Osteocyte (in vitro differentiated cells): ENCODE data around the gene BSPRY. TPM values are rescaled to one million over a fixed set of nuclear protein-coding genes. Genes with fewer than 3 reads are reported as not detected.
"Not testable (repeated sequence)": the region's sequence is repeated elsewhere in the genome, so short reads cannot be mapped to it uniquely, and the experiment has no call there.

ENCODE experiments used
- DNase-seq: peaks from one replicate; pipeline ENCODE4 v3.0.0; 2021; ENCODE audit warnings: mixed read lengths; ENCODE audit not compliant: unreplicated experiment; ENCODE audit errors: extremely low spot score
- H3K27ac Mint-ChIP-seq: one replicate; pipeline ENCODE4 v1.8.0; 2021; ENCODE audit warnings: mild to moderate bottlenecking, mixed read lengths; ENCODE audit not compliant: unreplicated experiment
- H3K27me3 Mint-ChIP-seq: one replicate; pipeline ENCODE4 v1.8.0; 2021; ENCODE audit warnings: mixed read lengths; ENCODE audit not compliant: unreplicated experiment
- H3K36me3 Mint-ChIP-seq: one replicate; pipeline ENCODE4 v1.8.0; 2021; ENCODE audit warnings: mixed read lengths; ENCODE audit not compliant: unreplicated experiment
- H3K4me1 Mint-ChIP-seq: one replicate; pipeline ENCODE4 v1.8.0; 2021; ENCODE audit warnings: mixed read lengths; ENCODE audit not compliant: unreplicated experiment
- H3K4me3 Mint-ChIP-seq: one replicate; pipeline ENCODE4 v1.8.0; 2021; ENCODE audit warnings: mild to moderate bottlenecking, moderate library complexity, mixed read lengths; ENCODE audit not compliant: unreplicated experiment
- H3K9me3 Mint-ChIP-seq: one replicate; pipeline ENCODE4 v1.8.0; 2021; ENCODE audit warnings: mixed read lengths; ENCODE audit not compliant: unreplicated experiment
- total RNA-seq: library from RNA; stranded (reverse); gene quantifications from 2 replicates; pipeline ENCODE4 v1.2.1, GENCODE V29; 2021
- TF ChIP-seq, protein P1 (sequence below): fragments of 200-600 bp; sonication (generic); IDR thresholded peaks from 2 replicates; pipeline ENCODE4 v1.5.0; 2021; ENCODE audit warnings: antibody characterized with exemption, mild to moderate bottlenecking, moderate library complexity

Gene BSPRY
- total RNA-seq, 1 donor from 2014 or later: not detected

DNA sequence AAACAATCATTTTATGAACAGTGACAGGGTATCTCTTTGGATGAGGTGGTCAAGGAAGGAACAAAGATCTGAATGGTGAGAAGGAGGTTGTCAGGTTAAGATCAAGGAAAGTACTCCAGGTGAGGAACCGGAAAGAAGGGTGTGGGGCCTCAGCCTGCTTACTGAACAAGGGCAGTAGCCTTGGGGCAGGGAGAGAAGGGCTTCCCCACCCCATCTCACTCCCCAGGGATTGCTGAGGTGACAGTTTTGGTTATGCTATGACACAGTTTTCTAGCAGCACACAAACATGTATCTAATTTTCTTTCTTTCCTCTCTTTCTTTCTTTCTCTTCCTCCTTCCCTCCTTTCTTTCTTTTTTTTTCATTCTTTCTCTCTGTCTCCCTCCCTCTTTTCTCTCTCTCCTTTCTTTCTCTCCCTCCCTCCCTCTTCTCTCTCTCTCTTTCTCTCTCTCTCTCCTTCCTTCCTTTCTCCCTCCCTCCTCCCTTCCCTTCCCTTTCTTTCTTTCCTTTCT lies 31.6 kb downstream of the BSPRY start:
- TF ChIP-seq, protein P1, sequence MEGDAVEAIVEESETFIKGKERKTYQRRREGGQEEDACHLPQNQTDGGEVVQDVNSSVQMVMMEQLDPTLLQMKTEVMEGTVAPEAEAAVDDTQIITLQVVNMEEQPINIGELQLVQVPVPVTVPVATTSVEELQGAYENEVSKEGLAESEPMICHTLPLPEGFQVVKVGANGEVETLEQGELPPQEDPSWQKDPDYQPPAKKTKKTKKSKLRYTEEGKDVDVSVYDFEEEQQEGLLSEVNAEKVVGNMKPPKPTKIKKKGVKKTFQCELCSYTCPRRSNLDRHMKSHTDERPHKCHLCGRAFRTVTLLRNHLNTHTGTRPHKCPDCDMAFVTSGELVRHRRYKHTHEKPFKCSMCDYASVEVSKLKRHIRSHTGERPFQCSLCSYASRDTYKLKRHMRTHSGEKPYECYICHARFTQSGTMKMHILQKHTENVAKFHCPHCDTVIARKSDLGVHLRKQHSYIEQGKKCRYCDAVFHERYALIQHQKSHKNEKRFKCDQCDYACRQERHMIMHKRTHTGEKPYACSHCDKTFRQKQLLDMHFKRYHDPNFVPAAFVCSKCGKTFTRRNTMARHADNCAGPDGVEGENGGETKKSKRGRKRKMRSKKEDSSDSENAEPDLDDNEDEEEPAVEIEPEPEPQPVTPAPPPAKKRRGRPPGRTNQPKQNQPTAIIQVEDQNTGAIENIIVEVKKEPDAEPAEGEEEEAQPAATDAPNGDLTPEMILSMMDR: no peak
- no peaks in the 10 kb centered on the region for H3K27me3 Mint-ChIP-seq
- H3K27ac Mint-ChIP-seq: no peak overlapping the region
- H3K4me1 Mint-ChIP-seq: peaks cover 1% of the 10 kb centered on the region
- no peaks in the 10 kb centered on the region for H3K9me3 Mint-ChIP-seq
- DNase-seq: no peak
- H3K4me3 Mint-ChIP-seq: no peak overlapping the region
- no peaks in the 10 kb centered on the region for H3K36me3 Mint-ChIP-seq

DNA sequence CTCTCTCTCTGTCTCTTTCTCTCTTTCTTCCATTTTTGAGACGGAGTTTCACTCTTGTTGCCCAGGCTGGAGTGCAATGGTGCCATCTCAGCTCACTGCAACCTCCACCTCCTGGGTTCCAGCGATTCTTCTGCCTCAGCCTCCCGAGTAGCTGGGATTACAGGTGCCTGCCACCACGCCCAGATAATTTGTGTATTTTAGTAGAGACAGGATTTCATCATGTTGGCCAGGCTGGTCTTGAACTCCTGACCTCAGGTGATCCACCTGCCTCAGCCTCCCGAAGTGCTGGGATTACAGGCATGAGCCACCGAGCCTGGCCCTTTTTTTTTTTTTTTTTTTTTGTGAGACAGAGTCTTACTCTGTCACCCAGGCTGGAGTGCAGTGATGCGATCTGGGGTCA lies 32.1 kb downstream of the BSPRY start:
- not testable (repeated sequence) for H3K36me3 Mint-ChIP-seq, H3K27ac Mint-ChIP-seq, H3K9me3 Mint-ChIP-seq, H3K4me1 Mint-ChIP-seq, H3K27me3 Mint-ChIP-seq, DNase-seq, H3K4me3 Mint-ChIP-seq

DNA sequence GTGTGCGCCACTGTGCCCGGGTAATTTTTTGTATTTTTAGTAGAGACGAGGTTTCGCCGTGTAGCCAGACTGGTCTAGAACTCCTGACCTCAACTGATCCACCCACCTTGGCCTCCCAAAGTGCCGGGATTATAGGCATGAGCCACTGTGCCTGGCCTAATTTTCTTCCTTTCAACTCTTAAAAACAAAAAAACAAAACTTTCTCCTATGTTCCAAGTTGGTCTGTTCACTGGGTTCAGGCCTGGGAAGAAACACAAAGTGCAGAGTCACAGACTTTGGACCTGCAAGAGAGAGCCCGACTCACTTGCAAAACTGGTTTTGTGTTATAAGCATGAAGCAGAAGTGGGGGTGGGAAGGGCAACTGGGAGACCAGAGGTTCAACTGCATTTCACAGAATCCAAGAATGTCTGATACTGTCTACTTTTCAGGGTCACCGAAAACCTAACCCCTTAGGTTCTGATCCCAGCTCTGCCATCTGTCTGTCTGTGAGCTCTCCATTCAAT lies 32.6 kb downstream of the BSPRY start:
- Mint-ChIP-seq H3K27me3 (no peaks in the 10 kb centered on the region), H3K36me3 (peaks cover 6% of the 10 kb centered on the region), H3K4me1 (no peaks in the 10 kb centered on the region), H3K4me3 (no peak overlapping the region), H3K9me3 (no peaks in the 10 kb centered on the region), H3K27ac (no peak overlapping the region)
- DNase-seq: no peak
- TF ChIP-seq, protein P1: no peak

DNA sequence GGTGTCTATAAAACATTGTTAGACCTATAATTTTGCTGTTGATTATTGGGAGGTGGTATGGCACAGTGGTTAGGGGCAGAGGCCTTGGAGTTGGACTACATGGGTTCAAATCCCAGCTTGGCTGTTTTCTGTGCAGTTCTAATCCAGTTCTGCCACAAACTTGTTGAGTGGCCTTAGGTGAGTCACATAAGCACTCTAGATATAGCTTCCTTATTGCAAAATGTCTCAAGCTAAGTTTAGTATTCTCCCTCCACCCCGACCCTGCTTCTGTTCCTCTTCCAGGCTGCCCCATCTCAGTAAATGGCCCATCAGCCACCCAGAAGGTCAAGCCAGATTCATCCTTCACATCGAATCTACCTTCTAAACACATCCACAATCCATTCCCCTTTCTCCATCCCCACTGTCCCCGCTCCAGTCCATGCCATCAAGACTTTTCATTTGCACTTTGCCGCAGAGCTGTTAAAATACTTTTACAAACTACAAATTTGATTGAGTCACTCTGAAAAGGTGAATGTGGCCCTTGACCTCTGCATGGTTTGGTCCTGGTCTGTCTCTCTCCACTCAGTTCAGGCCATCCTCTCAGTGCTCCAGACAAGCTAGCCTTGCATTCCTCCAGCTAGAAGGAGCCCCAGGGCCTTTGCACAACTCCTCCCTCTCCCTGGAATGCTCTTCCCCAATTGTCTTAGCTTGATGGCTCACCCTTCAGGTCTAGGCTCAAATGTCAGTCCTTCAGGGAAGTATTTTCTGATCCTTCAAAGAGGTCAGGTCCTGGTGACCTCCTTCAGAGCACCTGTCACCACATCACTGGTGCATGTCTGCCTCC lies 37.4 kb downstream of the BSPRY start:
- Mint-ChIP-seq H3K4me3 (no peak overlapping the region), H3K36me3 (peaks cover 28% of the 10 kb centered on the region), H3K27ac (no peak overlapping the region), H3K27me3 (no peaks in the 10 kb centered on the region), H3K9me3 (no peaks in the 10 kb centered on the region), H3K4me1 (no peaks in the 10 kb centered on the region)
- TF ChIP-seq, protein P1: no peak
- DNase-seq: no peak

DNA sequence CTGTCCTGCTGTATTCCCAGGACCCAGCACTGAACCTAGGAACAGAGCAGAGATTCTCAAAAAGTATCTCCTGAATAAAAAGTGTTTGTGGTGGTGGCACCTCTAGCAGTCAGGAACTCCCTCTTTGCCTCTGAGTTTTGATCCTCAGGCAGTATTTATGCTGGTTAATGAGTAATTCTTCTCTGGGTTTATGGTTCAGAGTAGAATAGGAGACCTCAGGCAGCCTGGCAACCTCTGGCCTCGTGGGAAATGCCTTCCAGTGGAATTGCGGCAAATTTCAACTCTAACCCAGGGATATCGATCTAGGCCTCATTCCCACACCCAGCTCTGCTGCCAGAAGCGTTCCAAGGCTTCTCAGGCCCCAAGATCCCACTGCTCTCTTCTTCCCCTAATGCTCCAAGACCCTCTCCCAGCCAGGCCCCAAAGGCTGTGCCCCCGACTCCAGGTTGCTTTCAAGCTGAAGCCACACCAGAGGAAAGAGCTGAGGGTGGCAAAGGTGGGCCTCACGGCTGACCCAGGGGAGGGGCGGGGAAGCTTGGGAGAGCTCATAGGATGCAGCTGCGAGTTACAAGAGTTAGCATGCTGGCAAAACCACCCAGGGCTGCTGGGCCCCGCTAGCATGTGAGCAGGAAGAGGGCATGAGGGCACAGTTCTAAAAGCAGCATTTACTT lies 38.4 kb downstream of the BSPRY start:
- Mint-ChIP-seq H3K36me3 (peaks cover 31% of the 10 kb centered on the region), H3K4me1 (no peaks in the 10 kb centered on the region), H3K4me3 (no peak overlapping the region), H3K27me3 (no peaks in the 10 kb centered on the region), H3K27ac (no peak overlapping the region), H3K9me3 (no peaks in the 10 kb centered on the region)
- TF ChIP-seq, protein P1: no peak
- DNase-seq: no peak
